HG02798 (cell line): ENCODE measurements around the gene MRPS18A.

ENCODE experiments used
- ATAC-seq: cut with Tn5 transposase; IDR thresholded peaks from one replicate; pipeline ENCODE4 v1.9.1; 2021; ENCODE audit warnings: mild to moderate bottlenecking; ENCODE audit not compliant: unreplicated experiment, poor library complexity

The MRPS18A gene

DNA sequence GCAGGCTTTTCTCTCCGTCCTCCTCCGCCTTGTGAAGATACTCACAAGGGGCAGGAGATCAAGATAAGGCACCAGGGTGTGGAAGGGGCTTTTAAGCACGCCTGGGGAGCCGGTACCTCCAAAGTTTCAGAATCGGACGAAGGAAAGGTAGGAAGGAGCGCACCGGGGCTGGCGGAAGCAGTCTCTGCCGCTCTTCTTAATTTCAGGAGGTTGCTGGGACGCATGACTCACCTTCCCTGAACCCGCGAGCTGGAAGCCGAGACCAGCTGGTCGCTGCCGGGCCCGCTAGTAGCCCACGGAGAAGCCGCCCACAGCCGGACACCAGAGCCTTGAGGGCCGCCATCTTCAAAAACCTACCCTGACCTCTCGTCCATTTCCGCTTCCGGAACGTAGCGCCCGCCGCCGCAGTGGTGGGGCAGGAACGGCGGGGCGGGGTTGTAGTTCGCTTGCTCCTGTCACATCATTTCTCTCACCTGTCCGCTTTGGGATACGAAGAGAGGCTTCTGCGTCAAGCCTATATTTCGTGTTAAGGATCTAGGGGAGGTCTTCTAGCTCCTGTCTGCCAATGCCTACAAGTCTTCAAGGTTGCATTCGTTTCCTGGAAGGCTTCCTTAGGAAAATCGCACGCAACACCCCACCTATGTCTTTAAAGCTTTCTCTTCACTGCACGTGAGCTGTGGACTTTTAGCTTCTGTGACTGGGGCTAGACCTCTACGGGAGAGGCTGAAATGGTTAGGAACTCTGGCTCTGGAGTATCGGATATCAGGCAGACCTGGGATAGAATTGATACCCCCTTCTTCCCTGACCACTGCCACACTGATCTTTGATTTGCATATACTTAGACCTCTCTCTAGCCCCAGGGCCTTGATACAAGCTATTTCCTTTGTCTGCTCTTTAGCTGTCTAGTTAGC lies at the start of gene MRPS18A:
Gene MRPS18A, minus strand, starts transcription at position 355 of the 911 bp plus-strand sequence. Its CDS starts 12 bp downstream, at position 343.
- ATAC-seq, result peak; percentile 94

DNA sequence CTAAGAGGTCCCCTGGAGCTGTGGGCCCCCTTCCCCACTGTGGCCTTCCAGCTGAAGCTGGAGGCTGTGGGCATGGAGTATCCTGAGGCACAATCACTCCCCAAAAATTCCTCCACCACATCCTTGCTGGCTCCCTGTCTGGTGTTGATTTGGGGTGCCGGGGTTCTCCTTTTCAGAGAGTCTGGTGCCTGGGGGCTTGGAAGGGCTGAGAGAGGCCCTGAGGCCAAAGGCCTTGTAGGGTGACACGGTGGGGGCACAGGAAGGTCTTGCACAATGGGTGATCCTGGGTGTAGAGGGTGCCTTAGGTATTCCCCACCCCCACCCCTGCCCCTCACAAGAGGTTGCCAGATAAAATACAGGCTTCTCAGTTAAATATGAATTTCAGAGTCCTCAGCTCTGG lies 49.3 kb upstream of the MRPS18A start:
- no peak for ATAC-seq

DNA sequence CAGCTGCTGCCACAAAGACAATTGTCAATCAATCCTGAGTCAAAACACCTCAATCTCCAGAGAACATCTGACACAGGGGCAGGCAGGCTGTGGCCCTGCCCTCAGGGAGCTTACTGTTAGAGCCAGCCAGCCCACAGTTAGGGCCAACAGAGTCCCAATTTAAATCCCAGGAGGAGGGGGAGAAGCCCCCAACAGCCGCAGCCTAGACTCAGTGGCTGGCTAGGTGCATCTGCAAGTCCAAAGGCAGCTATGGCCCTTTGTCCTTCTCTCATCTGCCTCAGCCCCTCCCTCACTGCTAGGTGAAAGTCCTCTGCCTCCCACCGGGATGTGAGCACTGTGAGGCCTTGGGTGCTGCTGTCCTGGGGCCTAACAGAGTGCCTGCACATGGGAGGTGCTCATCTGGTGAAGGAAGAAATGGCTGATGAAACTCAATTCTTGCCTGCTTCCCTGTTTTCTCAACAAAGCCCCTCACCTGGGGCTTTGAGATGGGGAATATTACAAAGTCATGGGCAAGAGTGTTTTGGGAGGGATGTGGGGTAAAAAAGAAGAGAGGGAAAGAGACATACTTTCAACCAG lies 48.7 kb upstream of the MRPS18A start:
- ATAC-seq, result no peak

DNA sequence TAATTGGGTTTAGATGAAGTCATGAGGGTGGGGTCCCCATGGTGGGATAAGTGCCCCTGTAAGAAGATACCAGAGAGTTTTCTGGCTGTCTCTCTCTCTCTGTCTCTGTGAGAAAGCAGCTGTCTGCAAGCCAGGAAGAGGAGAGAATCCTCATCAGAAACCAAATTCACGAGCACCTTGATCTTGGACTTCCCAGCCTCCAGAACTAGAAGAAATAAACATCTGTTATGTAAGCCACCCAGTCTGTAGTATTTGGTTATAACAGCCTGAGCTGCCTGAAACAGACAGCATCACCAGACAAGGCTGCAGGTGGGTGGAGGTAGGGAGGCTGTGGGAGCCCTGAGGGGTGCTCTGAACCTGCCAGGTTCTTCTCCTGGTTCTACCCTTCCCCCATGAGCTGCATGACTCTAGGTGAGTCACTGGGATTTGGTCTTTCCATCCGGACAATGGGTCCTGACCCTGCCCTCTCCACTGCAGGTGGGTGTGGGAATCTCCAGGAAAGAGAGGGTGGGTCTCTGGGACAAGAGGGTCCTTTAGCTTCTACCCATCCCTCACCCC lies 48.1 kb upstream of the MRPS18A start:
- no peak for ATAC-seq

DNA sequence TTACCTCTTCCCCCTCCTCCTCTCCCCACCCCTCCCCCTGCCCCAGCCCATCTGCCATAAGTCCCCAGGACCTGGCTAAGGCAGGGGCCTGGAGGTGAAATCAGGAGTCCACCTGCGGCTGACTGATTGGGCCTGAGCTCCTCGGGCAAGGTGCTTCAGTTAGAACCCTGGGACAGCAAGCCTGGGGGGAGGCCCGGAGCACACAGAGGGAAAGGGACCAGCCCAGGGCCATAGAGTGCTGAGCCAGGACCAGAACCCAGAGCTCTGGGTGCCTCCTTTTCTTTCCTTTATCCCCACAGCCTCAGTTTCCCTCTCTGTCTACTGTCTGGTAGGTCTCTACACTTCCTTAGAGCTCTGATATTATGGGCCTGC lies 46.7 kb upstream of the MRPS18A start:
- no peak for ATAC-seq

DNA sequence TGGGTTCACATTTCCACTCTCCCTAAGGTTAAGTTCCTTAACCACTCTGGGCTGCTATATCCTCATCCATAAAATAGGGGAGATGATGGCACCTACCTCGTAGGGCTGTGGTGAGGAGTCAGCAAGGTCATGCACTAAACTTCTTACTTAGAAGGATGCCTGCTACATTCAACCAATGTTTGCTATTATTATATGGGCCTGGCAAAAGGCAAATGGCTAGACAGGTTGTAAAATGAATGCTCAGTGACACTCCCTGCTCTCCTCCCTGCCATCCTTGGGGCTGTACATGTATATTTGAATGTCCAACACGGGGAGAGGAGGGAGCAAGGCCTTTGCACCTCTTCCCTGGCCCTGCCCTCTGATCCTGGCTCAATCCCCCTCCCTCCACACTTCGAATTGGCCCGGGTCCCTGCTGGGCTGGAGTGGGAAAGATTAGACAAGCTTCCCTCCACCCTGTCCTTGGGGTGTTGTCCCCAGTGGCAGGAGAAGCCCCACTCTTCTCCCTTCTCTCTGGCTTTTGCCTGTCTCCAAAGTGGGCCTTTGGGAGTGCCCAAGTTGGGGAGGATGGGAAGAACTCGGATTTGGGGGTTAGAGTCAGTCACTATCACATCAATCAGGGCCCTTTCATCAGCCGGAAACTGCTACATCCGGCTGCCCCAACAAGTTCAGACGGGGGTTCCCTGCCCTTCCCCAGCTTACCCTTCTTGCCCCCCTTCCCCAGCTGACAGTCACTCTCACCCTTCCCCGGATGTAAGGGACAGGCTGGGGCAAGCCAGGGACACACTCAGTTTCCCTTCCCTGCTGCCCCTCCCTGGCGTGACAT lies 46.1 kb upstream of the MRPS18A start:
- peak; percentile 58 for ATAC-seq

DNA sequence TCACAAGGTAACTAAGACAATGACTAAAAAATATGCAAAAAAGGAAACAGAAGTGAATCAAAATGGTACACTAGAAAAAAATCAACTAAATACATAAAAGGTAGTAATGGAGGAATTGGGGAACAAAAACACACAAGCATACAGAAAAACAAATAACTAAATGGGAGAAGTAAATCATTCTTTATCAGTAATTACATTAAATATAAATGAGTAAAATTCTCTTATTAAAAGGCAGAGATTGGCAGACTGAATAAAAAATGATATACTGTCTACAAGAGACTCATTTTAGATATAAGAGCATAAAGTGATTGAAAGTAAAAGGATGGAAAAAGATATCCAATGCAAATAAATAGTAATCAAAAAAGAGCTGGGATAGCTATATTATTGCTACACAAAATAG lies 43.0 kb upstream of the MRPS18A start:
- ATAC-seq, result no peak

DNA sequence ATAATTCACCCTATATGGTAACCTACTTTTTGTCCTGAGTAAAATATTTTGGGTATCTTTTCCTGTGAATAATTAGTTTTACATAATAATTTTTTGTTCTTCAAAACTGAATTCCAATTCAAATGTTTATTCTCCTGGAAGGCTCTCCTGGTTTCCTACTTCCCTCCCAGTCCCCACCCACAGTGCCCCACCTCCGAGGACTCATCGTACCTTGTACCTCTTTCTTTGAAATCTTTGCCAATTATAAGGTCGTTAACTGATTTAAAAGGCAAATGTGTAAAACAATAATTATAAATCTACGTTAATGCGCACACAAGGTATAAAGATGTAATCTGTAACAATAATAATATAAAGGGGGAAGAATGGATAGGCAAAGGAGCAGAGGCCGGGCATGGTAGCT lies 41.9 kb upstream of the MRPS18A start:
- ATAC-seq, result no peak

DNA sequence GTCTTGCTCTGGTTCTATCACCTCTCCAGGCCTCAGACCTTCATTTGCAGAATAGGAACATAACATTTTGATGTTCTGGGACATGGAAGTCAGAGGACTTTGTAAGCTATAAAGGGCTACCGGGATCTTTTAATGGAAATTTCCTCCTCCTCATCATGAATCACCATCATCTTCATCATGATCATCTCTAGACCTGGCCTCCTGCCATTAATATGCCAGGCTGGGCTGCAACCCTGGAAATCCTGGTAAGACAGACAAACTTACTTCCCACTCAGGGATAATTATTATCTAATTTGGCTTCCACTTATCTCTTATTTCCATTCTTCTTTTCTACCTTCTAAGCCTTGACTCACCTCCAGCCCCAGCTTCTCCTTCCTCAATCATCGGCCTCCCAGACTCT lies 41.0 kb upstream of the MRPS18A start:
- no peak for ATAC-seq

DNA sequence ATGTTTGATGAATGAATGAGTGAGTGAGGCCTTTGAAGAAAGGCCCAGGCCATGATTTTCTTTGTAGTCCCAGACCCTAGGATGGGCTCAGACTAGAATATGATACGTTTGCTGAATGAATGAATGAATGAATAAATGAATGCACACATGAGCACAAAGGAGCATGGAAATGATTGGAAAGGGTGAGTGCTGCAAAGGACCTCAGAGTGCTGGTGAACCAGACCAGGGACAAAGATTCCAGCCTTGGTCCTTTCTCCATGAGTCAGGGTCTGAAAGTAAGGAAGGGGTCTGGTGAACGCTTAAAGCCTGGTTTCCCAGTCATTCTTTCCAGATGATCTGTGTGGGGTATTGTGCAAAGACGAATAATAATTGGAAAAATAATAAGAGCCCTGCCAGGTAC lies 40.0 kb upstream of the MRPS18A start:
- ATAC-seq, result no peak

DNA sequence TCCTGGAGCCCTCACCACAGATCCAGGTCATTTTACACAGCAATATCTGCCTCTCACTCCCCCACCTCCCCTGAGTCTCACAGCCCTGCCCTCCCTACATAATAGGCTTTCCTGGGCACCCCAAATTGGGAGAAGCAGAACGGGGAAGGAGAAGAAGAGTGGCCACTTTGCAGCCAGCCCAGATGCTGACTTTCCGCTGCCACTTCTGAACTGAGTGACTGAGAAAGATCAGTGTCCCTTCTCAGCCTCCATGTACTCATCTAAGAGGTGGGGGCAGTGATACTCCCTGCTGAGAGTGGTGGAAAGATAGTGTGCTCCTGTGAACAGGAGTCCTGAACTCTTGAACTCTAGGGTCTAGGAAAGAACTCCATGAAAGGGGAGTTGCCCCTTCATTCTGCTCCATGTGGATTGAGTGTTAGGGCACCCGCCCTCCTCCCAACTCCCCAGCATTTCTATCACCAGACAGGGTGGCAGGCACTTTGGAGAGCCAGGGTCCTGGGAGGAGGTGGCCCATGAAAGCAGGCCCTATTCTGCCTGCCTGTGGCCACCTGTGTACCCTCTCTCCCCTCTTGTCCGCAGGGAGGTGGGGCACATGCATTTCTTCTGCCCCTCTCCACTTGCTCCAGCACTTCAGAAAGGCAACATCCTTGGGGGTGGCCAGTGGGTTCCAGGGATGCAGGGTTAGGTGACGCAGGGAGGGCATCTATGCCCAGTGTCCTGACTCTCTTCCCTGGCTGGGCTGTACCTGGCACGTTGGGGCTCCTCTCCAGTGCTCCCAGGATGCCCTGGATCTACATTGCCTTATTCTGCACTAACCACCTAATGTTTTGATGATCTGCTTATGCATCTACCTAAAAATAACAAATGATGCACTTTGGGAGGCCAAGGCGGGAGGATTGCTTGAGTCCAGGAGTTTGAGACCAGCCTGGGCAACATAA lies 38.3 kb upstream of the MRPS18A start:
- ATAC-seq, result no peak

DNA sequence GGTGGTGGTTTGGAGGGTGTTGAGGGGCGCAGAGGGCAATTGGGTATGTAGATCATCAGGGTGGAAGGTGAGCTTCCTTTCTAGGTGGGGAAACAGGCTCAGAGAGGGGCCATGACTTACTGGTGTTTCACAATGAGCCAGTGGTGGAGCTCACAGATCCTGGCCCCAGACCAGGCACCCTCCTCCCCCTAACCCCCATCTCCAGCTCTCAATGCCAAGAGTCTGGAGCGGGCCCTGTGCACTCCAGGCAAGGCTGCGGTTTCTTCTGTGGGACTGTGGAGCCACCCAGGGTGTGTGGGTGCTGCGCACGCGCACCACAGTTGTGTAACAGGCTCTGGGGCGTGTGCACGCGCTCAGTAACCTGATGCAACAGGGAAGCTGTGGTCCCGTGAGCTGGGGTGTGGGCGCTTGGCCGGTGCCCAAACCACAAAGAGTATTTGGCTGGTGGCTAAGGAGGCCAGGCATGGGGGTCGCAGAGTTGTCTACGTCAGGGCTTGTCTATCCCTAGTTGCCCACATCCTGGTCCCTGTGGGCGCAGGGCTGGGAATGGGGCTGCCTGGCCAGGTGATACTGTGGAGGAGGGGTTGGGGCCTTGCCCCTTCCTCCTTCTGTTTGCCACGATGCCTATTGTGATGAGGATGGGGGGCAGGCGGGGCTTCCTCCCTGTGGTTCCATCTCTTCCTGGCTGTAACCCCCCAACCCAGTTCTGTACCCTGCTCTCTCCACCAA lies 37.5 kb upstream of the MRPS18A start:
- ATAC-seq, result peak; percentile 84

DNA sequence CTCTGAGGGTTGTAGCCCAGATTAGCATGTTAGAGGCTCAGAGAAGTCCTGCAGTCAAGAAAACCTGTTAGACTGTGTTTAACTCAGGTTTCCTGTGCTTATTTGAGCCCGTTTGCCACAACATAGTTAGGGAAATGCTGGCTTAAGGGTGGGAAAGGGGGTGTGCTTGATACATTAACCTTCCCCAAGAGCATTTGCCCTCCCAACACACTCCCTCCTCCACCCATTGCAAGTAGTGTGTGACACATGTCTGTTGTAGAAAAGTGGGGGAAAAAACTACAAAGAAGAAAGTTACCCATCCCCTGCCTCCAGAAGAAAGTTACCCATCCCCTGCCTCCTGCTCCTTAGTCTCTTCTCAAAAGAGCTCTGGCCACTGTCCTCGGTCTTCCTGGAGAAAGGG lies 36.8 kb upstream of the MRPS18A start:
- ATAC-seq, result no peak

DNA sequence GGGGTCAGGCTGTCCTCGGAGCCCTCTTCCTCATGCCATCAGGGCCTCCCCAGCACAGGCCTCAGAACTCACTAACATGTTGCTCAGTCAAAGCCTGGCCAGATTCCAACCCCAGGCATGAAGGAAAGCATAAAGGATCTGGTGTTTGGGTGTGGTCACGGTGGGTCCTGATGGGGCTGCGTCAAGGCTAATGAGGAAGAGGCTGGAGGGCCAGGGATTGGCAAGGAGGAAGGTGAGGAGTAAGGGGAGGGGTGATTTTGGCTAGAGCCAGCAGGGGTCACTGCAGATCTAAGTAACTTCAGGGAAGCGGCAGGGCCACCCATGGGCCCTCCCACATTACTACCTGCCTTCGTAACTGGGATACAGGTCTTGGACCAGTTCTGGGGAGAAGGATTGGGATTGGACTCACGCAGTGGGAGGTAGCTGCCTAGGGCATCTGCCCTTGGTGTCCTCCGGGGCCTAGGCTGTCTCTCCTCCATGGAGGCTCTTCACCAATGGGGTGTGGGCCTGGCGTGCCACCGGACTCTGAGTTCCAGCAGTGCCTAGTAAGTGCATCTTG lies 36.2 kb upstream of the MRPS18A start:
- peak; percentile 63 for ATAC-seq

DNA sequence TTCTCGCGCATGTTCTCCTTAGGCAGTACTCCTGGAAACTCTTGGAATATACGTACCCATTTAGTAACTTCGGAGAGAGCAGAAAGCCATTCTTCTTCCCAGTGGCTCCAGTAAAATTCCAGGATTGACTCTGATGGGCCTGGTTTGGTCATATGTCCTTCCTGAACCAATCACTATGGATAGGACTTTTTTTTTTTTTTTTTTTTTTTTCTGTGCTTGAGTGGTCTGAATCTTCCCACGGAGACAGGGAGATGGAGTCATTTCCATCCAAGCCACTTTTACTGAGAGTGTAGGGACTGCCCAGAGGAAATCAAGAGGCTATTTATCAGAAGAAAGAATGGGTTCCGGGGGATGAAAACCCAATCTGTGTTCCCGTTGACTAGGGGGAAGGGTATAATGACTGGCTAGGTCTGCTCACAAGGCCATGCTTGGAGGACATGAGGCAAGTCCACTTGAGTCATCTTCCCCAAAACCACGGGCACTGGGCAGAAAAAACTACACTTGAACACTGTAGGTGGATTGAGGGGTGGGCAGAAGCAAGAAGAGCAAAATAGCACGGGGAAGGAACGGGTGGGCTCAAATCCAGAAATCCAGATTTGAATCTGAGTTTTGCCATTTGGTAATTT lies 35.4 kb upstream of the MRPS18A start:
- ATAC-seq, result no peak

DNA sequence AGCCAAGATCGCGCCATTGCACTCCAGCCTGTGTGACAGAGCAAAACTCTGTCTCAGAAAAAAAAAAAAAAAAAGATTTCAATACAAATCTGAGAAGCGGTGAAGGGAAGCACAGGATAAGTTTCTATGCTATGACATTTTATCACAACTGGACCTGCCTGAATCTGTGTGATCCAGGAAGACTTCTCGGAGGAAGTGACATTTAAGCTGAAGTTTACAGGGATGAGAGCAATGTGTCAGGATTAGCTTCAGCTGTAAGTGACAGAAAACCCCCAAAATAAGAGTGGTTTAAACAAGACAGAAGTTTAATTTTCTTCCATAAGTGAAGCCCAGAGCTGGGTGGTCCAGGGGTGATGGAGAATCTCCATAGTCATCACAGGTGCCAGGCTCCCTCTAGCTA lies 33.4 kb upstream of the MRPS18A start:
- no peak for ATAC-seq

DNA sequence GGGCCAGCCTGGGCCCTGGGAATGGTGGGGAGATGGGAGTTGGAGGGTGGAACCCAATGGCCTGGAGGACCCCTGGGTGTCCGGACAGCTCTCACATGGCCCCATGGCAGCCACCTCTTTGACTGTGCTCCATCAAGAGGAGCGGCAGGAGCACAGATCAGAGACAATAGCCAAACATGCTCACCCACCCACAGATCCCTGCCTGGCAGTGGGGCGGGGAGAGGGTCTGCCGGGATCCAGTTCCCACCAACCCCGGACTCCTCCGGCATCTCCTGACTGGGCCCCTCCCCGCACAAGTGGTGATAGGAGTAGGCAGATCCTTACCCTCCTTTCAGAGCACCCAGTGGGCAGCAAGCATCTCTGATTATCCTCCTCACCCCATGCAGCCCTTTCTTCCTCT lies 31.9 kb upstream of the MRPS18A start:
- ATAC-seq, result no peak

DNA sequence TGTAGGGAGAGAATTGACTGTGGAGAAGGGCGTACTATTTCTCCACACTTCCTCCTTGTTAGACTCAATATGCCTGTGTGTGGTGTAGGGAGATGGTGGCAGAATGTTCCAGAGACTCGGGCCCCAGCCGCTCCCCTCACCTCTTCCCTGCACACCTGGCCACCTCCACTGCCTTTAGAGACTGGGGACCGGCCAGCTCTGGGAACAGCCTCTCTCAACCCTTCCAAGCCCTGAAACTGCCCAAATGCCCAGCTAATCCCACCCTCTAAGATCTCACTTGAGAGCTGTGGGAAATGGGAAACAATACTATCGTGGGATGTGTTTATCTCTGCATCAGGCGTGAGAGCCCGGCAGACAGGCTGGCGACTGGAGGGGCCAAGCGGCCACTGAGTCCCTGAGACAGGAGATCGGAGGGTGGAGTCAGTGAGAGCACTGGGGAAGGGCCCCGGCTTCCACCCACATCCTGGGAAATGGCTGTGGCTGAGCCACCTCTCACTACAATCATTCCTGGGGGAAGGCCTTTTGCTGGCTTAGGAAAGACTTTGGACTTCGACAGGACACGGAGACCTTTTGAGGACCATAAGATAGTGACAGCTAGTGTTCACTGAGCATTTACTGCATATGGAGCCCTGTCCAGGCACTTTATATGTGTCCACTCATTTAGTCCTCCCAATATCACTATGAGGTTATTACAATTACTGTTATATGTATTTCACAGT lies 31.0 kb upstream of the MRPS18A start:
- no peak for ATAC-seq
